Measurements from ENCODE around the gene PLAAT2.
"Not testable (repeated sequence)": the region's sequence is repeated elsewhere in the genome, so short reads cannot be mapped to it uniquely, and the experiment has no call there.

Gene PLAAT2

DNA sequence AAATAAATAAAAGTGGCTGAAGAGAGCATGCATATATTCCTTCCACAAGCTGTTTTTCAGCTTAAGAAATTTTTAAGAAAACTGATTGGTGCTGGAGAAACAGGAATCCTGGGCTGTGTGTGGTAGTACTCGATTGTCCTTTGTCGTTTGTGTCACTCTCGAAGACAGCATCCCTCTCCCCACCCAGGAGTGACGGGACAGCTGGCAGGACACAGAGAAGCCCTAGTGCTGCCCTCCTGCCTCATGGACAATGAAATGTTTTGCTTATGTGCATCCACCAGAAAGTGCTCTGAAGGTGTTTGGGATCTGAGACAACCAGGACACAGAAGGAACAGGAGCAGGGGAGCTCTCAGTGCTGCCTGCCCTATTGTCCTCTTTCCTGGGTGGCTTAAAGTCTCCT lies 13.8 kb downstream of the PLAAT2 start:
- no peak for DNase-seq (ENCODE audit: low spot score)

DNA sequence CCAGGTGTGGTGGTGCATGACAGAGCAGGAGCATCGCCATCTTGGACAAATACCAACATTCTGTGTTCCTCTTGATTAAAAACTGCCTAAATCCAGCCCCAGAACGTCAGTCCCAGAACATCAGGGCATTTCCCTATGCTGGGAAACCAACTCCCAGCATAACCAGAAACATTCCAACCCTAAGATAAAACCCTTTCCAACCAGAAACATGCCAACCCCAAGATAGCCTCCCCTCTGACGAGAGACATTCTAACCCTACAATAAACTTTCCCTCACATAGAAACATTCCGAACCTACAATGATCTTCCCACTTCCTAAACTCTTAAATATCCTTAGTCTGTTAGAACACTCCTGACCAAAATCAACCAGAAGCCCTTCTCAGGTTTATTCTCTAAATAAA lies 15.0 kb downstream of the PLAAT2 start:
- no peak for DNase-seq (ENCODE audit: low spot score)

DNA sequence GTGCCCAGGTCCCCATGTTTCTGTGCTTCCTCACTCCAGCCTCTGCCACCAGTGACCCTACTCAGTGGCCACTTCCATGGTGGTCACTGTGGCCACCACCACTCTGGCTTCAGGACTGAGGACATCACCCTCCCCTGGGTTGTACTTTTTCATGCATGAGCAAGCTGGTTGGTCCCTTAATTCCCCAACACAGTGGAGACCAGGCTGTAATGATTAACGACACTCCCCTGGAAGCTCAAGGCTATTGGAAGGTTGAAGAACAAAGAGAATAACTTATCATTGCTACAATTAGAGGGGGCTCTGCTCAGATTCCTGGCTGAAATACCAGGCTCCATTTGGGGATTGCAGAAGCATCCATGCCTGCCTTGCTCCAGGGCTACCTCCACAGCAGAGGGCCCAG lies 16.1 kb downstream of the PLAAT2 start:
- DNase-seq (ENCODE audit: low spot score): no peak

- DNase-seq (ENCODE audit: low spot score): no peak
Measured at GRCh38 chr11:63543711-63544110, 19.5 kb downstream of the PLAAT2 start.

DNA sequence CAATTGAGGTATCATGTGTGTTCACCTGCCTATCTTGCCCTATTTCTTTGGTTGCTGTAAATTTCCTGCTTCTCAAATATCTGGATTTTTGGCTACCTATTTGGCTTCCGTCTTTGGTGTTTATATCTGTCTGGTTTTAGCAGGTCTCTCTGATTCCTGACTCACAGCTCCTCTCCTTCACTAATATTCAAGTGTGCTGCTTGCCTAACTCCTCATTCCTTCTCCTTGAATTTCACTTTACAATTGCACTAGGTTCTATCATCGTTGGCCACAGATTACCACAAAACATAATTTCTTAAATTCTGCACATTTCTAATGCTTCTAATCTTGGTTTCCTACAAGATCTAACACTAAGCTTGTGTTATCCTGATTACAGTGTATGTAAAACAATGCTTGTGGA lies 20.7 kb downstream of the PLAAT2 start:
- not testable (repeated sequence) for DNase-seq (ENCODE audit: low spot score)

DNA sequence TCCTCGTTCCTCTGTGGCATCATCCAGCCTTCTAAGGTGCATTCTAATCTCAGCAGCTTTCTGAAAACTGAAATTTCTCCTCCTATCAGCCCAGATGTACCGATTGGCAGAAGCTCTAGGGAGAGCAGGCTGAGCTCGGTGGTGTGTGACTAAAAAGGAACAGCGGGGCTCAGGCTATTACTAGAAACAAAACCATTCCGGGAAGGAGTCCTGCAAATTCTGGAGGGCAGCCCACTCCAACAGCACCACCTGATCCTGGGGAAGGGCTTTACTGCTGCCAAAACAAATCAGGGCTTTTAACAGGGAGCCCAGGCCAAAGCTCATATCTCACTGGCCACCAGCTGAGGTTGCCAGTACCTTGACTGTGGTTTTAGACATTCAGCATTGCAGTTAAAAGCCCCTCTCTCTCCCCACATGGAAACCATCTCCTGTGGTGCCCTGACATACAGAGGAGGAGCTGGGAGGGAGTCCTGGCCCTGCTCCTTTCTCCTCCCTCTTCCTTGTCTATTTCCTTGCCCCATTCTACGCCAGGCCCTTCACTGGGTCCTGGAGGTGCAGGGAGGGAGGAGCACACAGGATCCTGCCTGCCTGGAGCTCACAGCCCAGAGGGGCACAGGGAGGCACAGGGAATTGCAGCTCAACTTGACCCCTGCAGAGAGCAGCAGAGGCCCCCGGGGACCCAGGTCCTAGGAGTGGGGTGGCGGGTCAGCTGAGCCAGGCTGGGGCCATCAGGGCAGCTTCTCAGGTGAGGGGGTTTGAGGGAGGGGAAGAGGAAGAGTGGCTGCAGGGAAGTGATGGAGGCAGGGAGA lies 25.7 kb downstream of the PLAAT2 start:
- no peak for DNase-seq (ENCODE audit: low spot score)

DNA sequence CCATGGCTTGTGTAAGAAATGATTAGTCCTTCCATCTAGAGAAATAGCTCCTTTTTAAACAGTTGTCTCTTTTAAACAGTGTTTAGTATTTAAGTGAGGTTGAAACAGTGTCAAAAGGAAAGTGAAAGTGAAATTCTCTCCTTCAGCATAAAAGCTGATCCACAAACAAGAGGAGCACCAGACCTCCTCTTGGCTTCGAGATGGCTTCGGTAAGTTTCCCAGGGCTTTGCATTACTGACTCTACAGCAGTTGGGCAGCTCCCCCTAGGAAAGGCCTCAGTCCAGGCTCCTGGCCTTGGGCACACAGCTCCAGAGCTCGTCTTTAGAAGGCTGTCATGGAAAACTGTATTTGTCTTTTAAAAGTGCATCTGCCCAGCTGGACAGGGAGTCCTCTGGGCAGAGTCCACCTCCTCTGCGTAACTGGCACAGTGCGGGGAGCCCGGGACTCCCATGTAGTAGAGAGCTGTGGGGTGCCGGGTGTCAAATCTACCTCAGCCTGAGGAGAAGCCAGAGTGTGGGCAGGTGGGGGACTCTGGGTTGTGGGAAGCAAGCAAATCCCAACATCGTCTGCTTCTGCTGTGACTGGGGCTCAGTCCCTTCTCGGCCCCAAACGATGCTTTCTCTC lies 26.4 kb downstream of the PLAAT2 start, which contains the start of gene PLAAT4:
Gene PLAAT4 (plus strand): TSS at position 140 of the 624 bp plus-strand sequence. CDS start 61 bp downstream, at position 201.
- DNase-seq (ENCODE audit: low spot score): no peak

DNA sequence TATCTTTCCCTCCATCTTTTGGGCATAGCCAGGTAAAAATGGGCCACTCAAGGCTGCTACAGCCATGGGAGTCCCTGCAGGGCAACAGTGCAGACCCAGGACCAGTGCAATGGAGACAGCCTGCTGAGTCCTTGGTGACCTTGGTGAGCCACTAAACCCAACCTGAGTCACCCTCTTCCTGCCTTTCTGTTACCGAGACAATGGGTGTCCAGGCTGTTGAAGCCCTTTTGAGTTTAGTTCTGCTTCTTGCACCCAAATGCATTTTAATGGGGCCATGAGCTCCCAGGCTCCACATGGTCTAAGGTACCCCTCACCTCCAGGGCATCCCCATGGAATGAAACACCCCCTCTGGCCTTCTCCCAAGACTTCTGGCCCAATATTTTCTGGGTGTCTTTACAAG lies 27.4 kb downstream of the PLAAT2 start:
- DNase-seq (ENCODE audit: low spot score): no peak

DNA sequence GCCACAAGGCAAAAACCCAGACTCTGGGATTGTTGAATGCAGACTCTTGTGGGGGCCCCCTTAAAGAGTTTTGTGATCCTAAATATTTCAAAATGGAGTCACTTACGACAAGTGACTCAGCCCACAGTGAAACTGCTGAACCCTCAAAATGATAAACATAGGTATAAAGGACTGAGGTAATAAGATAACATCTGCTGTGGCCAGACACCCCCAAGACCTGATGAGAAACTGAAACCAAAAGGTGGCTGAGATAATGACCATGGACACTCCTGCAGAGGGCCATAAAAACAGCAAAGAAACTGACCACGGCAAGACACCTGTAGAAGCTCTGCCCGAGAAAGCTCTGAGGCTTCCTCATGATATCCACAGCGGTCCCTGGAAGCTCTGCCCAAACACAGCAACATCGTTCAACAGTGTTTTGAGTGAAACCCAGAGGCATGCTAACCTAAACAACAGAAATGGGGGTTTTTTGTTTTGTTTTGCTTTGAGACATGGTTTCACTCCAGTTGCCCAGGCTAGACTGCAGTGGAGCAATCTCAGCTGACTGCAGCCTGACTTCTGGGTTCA lies 28.2 kb downstream of the PLAAT2 start:
- no peak for DNase-seq (ENCODE audit: low spot score)

GRCh38 chr11:63534076-63534475 lies 29.1 kb downstream of the PLAAT2 start:
- DNase-seq (ENCODE audit: low spot score): no peak

GRCh38 chr11:63532799-63533475 lies 30.2 kb downstream of the PLAAT2 start:
- DNase-seq (ENCODE audit: low spot score): no peak

DNA sequence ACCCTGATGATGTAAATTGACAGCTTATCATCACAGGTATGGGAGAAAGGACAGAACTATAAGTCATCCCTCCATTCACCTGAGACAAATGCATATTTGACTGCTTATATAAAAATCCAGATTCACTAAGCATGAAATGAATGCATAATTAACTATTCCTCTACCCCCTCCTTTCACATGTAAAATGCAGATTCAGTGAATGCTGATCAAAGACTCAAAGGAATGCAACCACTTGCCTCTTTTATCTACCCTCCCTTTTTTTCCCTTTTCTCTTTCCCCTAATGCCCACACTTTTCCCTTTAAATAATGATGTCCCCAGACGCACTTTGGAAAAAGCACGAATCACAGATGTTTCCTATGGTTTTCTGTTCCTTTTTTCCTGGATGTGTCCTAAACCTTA lies 31.1 kb downstream of the PLAAT2 start:
- DNase-seq (ENCODE audit: low spot score): no peak

DNA sequence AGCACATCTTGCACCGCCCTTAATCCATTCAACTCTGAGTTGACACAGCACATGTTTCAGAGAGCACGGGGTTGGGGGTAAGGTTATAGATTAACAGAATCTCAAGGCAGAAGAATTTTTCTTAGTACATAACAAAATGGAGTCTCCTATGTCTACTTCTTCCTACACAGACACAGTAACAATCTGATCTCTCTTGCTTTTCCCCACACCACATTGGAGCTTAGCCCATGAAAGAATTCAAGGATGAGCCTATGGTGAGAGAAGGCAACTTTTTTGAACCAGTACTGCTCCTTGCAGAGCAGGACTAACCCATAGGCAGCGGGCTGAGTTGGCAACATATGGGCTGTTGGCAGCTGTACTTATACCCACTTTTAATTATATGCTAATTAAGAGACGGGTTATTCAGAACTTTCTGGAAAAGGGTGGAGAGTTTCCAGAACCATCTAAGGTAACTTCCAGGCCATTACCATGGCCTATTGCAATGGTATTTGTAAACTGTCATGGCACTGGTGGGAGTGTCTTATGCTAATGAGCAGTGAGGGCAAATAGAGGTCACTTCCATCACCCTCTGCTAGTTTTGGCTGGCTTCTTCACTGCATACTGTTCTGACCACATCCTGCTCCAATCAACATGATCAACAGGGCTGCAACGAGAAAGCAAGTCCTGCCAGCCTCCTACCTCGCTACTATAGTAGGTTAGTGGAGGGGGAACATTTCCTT lies 31.9 kb downstream of the PLAAT2 start:
- DNase-seq (ENCODE audit: low spot score): not testable (repeated sequence)

GRCh38 chr11:63530021-63530420 lies 33.2 kb downstream of the PLAAT2 start:
- no peak for DNase-seq (ENCODE audit: low spot score)

DNA sequence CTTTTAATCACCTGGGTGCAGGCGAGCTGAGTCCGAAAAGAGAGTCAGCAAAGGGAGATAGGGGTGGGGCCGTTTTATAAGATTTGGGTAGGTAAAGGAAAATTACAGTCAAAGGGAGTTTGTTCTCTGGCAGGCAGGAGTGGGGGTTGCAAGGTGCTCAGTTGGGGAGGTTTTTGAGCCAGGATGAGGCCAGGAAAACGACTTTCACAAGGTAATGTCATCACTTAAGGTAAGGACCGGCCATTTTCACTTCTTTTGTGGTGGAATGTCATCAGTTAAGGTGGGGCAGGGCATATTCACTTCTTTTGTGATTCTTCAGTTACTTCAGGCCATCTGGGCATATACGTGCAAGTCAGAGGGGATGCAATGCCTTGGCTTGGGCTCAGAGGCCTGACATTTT lies 33.8 kb downstream of the PLAAT2 start:
- not testable (repeated sequence) for DNase-seq (ENCODE audit: low spot score)

DNA sequence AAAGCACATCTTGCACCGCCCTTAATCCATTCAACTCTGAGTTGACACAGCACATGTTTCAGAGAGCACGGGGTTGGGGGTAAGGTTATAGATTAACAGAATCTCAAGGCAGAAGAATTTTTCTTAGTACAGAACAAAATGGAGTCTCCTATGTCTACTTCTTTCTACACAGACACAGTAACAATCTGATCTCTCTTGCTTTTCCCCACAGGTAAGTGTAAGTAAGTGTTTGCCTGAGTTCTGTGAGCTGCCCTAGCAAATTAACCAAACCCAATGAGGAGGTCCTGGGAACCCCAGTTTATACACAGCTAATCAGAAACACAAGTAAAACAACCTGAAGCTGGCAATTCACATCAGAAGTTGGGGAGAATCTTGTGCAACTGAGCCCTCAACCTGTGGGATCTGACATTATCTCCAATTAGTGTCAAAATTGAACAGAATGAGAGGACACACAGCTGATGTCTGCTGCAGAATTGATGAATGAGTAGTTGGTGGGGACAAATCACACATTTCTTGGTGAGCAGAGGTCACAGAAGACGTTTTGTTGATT lies 34.4 kb downstream of the PLAAT2 start:
- DNase-seq (ENCODE audit: low spot score): not testable (repeated sequence)

- not testable (repeated sequence) for DNase-seq (ENCODE audit: low spot score)
Measured at GRCh38 chr11:63528156-63528555, 35.0 kb downstream of the PLAAT2 start.

GRCh38 chr11:63527667-63528066 lies 35.5 kb downstream of the PLAAT2 start:
- no peak for DNase-seq (ENCODE audit: low spot score)

GRCh38 chr11:63523151-63523550 lies 40.0 kb downstream of the PLAAT2 start:
- no peak for DNase-seq (ENCODE audit: low spot score)

GRCh38 chr11:63521896-63522295 lies 41.3 kb downstream of the PLAAT2 start:
- no peak for DNase-seq (ENCODE audit: low spot score)

GRCh38 chr11:63520606-63521170 lies 42.5 kb downstream of the PLAAT2 start:
- no peak for DNase-seq (ENCODE audit: low spot score)

Measured in D341Med (cell line).